ENCODE measurements around the gene DAGLB. TPM values are rescaled to one million over a fixed set of nuclear protein-coding genes. Genes with fewer than 3 reads are reported as not detected.
"Not testable (repeated sequence)": the region's sequence is repeated elsewhere in the genome, so short reads cannot be mapped to it uniquely, and the experiment has no call there.

Gene DAGLB
- polyA plus RNA-seq, 1 donor (not counting 4 experiments of a cell fraction or from before 2014, with no cell fraction given): 15.5 TPM

- Histone ChIP-seq H3K4me2 (ENCODE audit: control insufficient read depth, extremely low read depth, insufficient read depth, low read depth, low read length) (peak overlapping the region; percentile 90), H3K4me3 (ENCODE audit: control insufficient read depth in 2 of 3, extremely low read depth in 1 of 3, insufficient read depth in 2 of 3, low read depth in 1 of 3, low read length in 3 of 3) (peak overlapping the region in 2 of 3 experiments; percentile 64 to 68), H4K20me1 (ENCODE audit: control insufficient read depth, extremely low read depth, insufficient read depth, low read length) (peaks cover 15% of the 10 kb centered on the region), H3K27me3 (ENCODE audit: control insufficient read depth, extremely low read depth, insufficient read depth, low read length) (no peaks in the 10 kb centered on the region), H3K27ac (ENCODE audit: control insufficient read depth, insufficient read depth, low read length) (peak overlapping the region; percentile 81), H3K4me1 (ENCODE audit: control insufficient read depth, extremely low read depth, insufficient read depth, low read length) (peaks cover 52% of the 10 kb centered on the region), H3K9me3 (ENCODE audit: control insufficient read depth, low read depth, low read length) (no peaks in the 10 kb centered on the region), H3K79me2 (ENCODE audit: control insufficient read depth, insufficient read depth, low read length) (peaks cover 73% of the 10 kb centered on the region), H3K9me1 (ENCODE audit: control insufficient read depth, extremely low read depth, insufficient read depth, low read length) (peaks cover 2% of the 10 kb centered on the region), H2AFZ (ENCODE audit: control insufficient read depth, low read length) (no peak overlapping the region), H3K9ac (ENCODE audit: control insufficient read depth, extremely low read depth, insufficient read depth, low read length) (peak overlapping the region; percentile 77), H3K36me3 (ENCODE audit: control insufficient read depth in 2 of 2, extremely low read depth in 1 of 2, insufficient read depth in 2 of 2, low read length in 2 of 2) (peaks cover 8 to 20% of the 10 kb centered on the region in 2 experiments)
- FAIRE-seq (no peak), DNase-seq (ENCODE audit: low read depth, low spot score) (no peak)
- TF ChIP-seq CTCF (optimal IDR thresholded peaks at IDR 0.05 in 1 of 3, IDR thresholded peaks at IDR 0.05 in 1 of 3, conservative IDR thresholded peaks at IDR 0.05 in 1 of 3; ENCODE audit: extremely low read depth in 1 of 3, insufficient read depth in 2 of 3, low read length in 3 of 3): no peak
- no peak for TF ChIP-seq EZH2 (IDR thresholded peaks at IDR 0.05; ENCODE audit: low read length)
- dilution Hi-C loops (cut with MboI; ENCODE audit: extremely low pct_ligation_motif_present, low sequenced_read_pairs): no loop called here
These were observed 48.4 kb downstream of the DAGLB start for GRCh38 chr7:6399351-6399750.

- Histone ChIP-seq H3K4me3 (ENCODE audit: control insufficient read depth in 2 of 3, extremely low read depth in 1 of 3, insufficient read depth in 2 of 3, low read depth in 1 of 3, low read length in 3 of 3) (peak overlapping the region; percentile 28 to 68 (median 64)), H3K9me1 (ENCODE audit: control insufficient read depth, extremely low read depth, insufficient read depth, low read length) (peaks cover 3% of the 10 kb centered on the region), H3K9me3 (ENCODE audit: control insufficient read depth, low read depth, low read length) (no peaks in the 10 kb centered on the region), H3K9ac (ENCODE audit: control insufficient read depth, extremely low read depth, insufficient read depth, low read length) (peak overlapping the region; percentile 77), H4K20me1 (ENCODE audit: control insufficient read depth, extremely low read depth, insufficient read depth, low read length) (peaks cover 19% of the 10 kb centered on the region), H3K36me3 (ENCODE audit: control insufficient read depth in 2 of 2, extremely low read depth in 1 of 2, insufficient read depth in 2 of 2, low read length in 2 of 2) (peaks cover 9 to 23% of the 10 kb centered on the region in 2 experiments), H3K27ac (ENCODE audit: control insufficient read depth, insufficient read depth, low read length) (peak overlapping the region; percentile 81), H3K79me2 (ENCODE audit: control insufficient read depth, insufficient read depth, low read length) (peaks cover 77% of the 10 kb centered on the region), H3K4me1 (ENCODE audit: control insufficient read depth, extremely low read depth, insufficient read depth, low read length) (peaks cover 52% of the 10 kb centered on the region), H3K27me3 (ENCODE audit: control insufficient read depth, extremely low read depth, insufficient read depth, low read length) (no peaks in the 10 kb centered on the region), H3K4me2 (ENCODE audit: control insufficient read depth, extremely low read depth, insufficient read depth, low read depth, low read length) (peak overlapping the region; percentile 90), H2AFZ (ENCODE audit: control insufficient read depth, low read length) (no peak overlapping the region)
- TF ChIP-seq EZH2 (IDR thresholded peaks at IDR 0.05; ENCODE audit: low read length) (no peak), CTCF (optimal IDR thresholded peaks at IDR 0.05 in 1 of 3, IDR thresholded peaks at IDR 0.05 in 1 of 3, conservative IDR thresholded peaks at IDR 0.05 in 1 of 3; ENCODE audit: extremely low read depth in 1 of 3, insufficient read depth in 2 of 3, low read length in 3 of 3) (no peak)
- DNase-seq (ENCODE audit: low read depth, low spot score) (peak; percentile 36), FAIRE-seq (peak; percentile 53)
- dilution Hi-C loops (cut with MboI; ENCODE audit: extremely low pct_ligation_motif_present, low sequenced_read_pairs): no loop called here
These were observed 48.8 kb downstream of the DAGLB start for GRCh38 chr7:6398943-6399342.

- FAIRE-seq; H3K9me1 ChIP-seq (ENCODE audit: control insufficient read depth, extremely low read depth, insufficient read depth, low read length); DNase-seq (ENCODE audit: low read depth, low spot score); H2AFZ ChIP-seq (ENCODE audit: control insufficient read depth, low read length); dilution Hi-C loops (cut with MboI; ENCODE audit: extremely low pct_ligation_motif_present, low sequenced_read_pairs); H3K9me3 ChIP-seq (ENCODE audit: control insufficient read depth, low read depth, low read length); H3K27me3 ChIP-seq (ENCODE audit: control insufficient read depth, extremely low read depth, insufficient read depth, low read length): not testable (repeated sequence)
- Histone ChIP-seq H3K9ac (ENCODE audit: control insufficient read depth, extremely low read depth, insufficient read depth, low read length) (peak overlapping the region; percentile 77), H3K27ac (ENCODE audit: control insufficient read depth, insufficient read depth, low read length) (peak overlapping the region; percentile 81), H4K20me1 (ENCODE audit: control insufficient read depth, extremely low read depth, insufficient read depth, low read length) (peaks cover 26% of the 10 kb centered on the region), H3K4me2 (ENCODE audit: control insufficient read depth, extremely low read depth, insufficient read depth, low read depth, low read length) (peak overlapping the region; percentile 90), H3K79me2 (ENCODE audit: control insufficient read depth, insufficient read depth, low read length) (peaks cover 86% of the 10 kb centered on the region), H3K4me1 (ENCODE audit: control insufficient read depth, extremely low read depth, insufficient read depth, low read length) (peaks cover 52% of the 10 kb centered on the region), H3K36me3 (ENCODE audit: control insufficient read depth in 2 of 2, extremely low read depth in 1 of 2, insufficient read depth in 2 of 2, low read length in 2 of 2) (peaks cover 9 to 23% of the 10 kb centered on the region in 2 experiments), H3K4me3 (ENCODE audit: control insufficient read depth in 2 of 3, extremely low read depth in 1 of 3, insufficient read depth in 2 of 3, low read depth in 1 of 3, low read length in 3 of 3) (peak overlapping the region; percentile 19 to 68 (median 64))
These were observed 49.8 kb downstream of the DAGLB start for GRCh38 chr7:6397759-6398495.
